HG03280 (cell line): ENCODE data around the gene CSF1R.

Experiments used
- ATAC-seq: cut with Tn5 transposase; IDR thresholded peaks from one replicate; pipeline ENCODE4 v1.9.1; 2021; ENCODE audit warnings: mild to moderate bottlenecking, moderate library complexity; ENCODE audit not compliant: unreplicated experiment

Gene CSF1R

GRCh38 chr5:150073677-150074076 is 12.7 kb downstream of the CSF1R start:
- no peak for ATAC-seq

- no peak for ATAC-seq
Measured at GRCh38 chr5:150073086-150073625, 13.2 kb downstream of the CSF1R start.

- no peak for ATAC-seq
Measured at GRCh38 chr5:150070821-150071220, 15.5 kb downstream of the CSF1R start.

DNA sequence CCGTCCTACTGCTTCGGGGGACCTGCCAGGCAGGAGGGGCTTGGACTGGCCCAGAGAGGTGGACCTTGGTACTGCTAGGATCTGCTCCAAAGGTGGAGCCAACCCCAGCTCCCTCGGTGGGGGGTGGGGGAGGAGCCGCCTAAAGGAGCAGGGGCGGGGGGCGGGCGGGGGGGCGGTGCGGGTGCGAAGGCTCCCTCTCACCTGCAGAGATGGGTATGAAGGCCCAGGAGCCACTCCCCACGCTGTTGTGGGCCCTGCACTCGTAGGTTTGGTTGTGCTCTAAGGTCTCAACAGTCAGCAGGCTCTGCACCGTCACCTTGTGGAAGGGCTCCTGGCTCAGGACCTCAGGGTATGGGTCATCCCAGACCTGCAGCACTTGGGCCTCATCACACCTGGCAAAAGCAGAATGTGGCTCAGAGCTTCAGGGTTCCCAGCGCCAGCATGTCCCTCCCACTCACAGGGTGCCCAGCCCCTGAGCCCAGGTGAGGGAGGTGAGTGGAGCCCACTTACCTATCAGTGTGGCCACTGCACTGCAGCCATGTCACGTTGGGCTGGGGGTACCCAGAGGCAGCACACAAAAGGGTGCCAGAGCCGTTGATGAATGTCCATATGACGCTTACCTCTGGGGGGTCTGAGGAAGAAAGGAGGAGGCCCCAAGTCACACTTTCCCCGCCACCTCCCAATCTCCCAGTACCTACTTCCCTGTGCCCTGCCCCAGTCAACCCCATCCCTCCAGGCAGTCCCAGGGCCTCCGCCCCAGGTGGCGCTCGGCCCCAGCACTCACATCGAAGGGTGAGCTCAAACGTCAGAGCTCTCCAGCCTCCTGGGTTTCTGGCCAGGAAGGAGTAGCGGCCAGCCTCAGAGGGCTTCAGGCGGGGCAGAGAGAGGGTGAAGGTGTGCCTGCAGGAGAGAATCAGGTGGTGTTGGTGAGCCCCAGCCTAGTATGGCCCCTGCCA is 16.4 kb downstream of the CSF1R start:
- no peak for ATAC-seq

GRCh38 chr5:150068961-150069645 is 17.3 kb downstream of the CSF1R start:
- ATAC-seq = no peak

GRCh38 chr5:150068472-150068871 is 17.9 kb downstream of the CSF1R start:
- ATAC-seq = no peak

DNA sequence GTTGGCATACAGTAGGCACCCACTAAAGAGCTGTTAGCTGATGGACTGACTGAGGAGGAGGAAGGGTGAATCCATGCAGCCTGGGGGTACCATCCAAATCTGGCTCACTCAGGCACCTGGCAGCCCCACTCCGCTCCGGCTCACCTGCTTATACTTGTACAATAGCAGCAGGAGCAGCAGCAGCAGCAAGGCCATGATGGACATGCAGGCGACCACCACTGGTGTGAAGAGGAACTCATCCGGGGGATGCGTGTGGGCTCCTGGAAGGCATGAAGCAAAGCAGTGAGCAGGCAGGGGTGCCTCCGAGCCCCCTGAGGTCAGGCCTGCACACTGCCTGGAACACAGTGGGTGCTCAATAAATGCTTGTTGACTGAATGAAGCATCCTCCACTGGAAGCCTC is 18.3 kb downstream of the CSF1R start:
- ATAC-seq = no peak

DNA sequence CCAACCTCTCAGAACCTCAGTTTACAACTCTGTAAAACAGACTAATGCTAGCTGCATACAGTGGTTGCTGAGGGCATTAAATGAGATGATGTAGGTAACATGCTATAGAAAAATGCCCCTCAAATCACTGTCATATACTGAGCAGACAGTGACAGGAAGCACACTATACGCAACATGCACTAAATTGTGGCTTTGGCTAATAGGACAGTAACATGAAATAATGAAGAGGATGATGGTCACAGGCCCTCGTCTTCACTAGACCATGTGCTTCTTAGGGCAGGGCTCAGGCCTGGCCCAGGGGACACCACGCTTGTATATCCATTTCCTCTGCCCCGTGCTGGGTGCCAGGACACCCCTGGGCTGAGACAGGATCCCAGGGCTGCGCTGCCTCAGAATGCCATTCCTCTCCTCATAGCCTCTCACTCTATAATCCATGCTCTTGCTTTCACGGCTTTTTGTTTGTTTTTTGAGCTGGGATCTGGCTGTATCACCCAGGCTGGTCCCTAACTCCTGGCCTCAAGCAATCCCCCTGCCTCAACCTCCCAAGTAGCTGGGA is 18.9 kb downstream of the CSF1R start:
- no peak for ATAC-seq

- no peak for ATAC-seq
Measured at GRCh38 chr5:150066901-150067396, 19.4 kb downstream of the CSF1R start.

DNA sequence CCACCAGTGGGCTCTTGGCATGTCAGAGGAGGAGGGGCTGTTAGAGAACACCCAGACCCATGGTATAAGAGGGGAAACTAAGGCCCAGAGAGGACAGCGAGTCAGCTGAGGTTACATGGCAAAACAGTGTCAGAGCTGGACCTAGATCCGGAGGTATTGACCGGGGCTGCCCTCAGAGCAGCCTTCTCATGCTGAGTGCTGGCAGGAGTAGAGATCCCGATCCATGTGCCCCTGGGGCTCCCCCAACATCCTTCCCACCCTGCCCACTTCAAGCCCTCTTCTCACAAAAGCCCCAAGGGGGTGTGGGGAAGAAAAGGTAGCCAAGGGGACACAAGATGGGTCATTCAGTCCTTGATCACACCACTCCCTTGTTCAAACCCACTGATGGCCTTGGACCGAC is 19.9 kb downstream of the CSF1R start:
- ATAC-seq = no peak

GRCh38 chr5:150065886-150066285 is 20.5 kb downstream of the CSF1R start:
- no peak for ATAC-seq

DNA sequence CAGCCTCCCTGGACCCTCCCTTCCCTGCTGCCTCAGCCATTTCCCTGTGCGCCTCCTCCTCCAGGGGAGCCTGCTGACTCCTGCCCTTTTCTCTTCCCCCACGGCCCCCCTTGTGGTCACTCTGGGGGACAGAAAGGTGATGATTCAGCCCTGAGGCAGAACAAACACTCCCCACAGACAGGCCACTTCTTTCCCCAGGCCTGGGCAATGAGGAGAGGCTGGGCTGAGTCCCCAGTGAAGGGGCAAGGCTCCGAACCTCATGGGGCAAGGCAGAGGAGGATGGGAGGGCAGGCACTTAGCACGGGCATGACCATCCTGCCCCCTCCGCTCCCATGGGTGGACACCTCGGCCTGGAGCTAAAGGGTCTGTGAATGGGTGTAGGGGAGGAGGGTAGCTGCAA is 21.0 kb downstream of the CSF1R start:
- ATAC-seq = no peak

- no peak for ATAC-seq
Measured at GRCh38 chr5:150064681-150065220, 21.6 kb downstream of the CSF1R start.

- ATAC-seq = no peak
Measured at GRCh38 chr5:150063638-150064037, 22.7 kb downstream of the CSF1R start.

- no peak for ATAC-seq
Measured at GRCh38 chr5:150062216-150062922, 24.0 kb downstream of the CSF1R start.

DNA sequence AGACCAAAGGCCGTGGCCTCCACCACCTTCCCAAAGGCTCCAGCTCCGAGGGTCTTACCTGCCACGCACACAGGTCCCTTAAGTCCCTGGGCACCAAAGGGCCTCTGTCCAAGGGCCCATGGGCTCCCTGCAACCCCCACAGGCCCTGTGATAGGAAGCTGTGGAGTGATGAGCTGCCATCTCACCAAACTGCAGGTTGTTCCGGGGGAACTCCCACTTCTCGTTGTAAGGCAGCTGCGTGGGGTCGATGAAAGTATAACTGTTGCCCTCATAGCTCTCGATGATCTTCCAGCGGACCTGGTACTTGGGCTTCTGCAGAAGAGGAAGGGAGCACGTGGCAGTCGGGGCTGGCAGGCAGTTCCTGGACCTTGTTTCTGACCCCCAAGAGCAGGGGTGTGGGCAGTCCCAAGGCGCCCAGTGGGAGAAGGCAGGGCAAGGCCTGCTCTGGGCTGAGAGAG is 24.8 kb downstream of the CSF1R start:
- no peak for ATAC-seq

DNA sequence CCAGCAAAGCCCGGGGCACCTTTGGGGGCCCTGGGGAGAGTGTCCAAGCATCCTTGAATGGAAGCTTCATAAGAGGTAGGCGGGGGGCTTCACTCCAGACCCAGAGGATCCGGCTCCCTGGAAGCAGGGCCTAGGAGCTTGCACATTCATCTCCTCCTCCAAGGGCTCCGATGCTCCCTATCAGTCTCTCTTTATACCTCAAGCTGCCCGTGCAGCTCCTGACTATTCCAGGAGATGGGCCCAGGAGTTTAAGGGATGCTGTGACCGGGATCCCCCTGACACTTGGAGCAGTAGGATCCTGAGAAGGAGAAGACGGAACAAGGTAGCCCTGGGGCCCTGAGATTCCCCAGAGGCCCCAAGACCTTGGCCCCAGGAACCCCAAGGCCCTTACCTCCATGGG is 25.9 kb downstream of the CSF1R start:
- ATAC-seq = no peak

DNA sequence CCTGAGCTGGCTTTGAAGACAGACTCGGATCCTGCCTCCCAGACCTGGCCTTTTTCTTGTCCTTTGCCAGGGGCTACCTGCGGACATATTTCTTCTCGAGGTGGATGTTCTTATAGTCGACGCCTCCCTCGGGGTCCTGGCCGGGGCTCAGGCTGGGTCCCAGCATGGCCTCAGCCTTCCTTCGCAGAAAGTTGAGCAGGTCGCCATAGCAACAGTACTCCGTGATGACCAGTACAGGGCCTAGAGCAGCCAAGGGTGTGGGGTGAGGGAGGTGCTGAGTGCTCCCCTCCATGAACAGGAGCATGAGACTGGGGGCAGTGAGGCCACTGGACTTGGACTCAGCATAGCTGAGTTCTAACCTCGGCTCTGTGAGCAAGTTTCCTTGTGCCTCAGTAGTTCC is 26.7 kb downstream of the CSF1R start:
- no peak for ATAC-seq

- no peak for ATAC-seq
Measured at GRCh38 chr5:150058480-150059126, 27.8 kb downstream of the CSF1R start.

DNA sequence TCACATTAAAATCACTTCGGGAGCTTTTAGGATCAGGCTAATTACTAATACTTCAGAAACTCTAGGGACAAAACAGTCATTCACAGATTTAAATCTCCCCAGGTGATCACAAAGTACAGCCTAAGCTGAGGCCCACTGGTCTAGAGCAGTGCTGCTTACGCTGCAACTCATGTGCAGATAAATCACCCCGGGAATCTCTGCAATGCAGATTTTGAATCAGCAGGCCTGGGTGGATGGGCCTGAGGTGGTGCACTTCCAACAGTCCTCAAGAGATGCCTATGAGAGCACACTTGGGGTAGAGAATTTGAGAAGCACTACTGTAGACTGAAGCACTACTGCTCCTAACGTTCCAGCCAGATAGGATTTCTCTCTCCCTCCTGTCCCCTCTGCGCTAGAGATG is 28.4 kb downstream of the CSF1R start:
- ATAC-seq = no peak
